Fibroblast of pulmonary artery (primary cell): ENCODE results near the gene SPTBN1.
"Not testable (repeated sequence)": the region's sequence is repeated elsewhere in the genome, so short reads cannot be mapped to it uniquely, and the experiment has no call there.

Source experiments
- DNase-seq: peaks from one replicate; pipeline ENCODE4 v3.0.0-alpha.2; 2010; ENCODE audit warnings: low read depth
- H3K4me3 ChIP-seq: replicated peaks from 2 replicates; pipeline ENCODE4 v1.5.1; 2011; ENCODE audit warnings: low read depth, mild to moderate bottlenecking, control low read depth, low read length, moderate library complexity
- CTCF ChIP-seq: IDR thresholded peaks from 2 replicates; pipeline ENCODE4 v1.5.1; 2011; ENCODE audit warnings: mild to moderate bottlenecking, control low read depth, low read length, inconsistent platforms; ENCODE audit errors: missing control alignments

The SPTBN1 gene

GRCh38 chr2:54523324-54523959 is 67.3 kb downstream of the SPTBN1 start:
- no peak for DNase-seq
- TF ChIP-seq CTCF, result no peak
- no peak overlapping the region for H3K4me3 ChIP-seq

- peak; percentile 67 for DNase-seq
- no peak overlapping the region for H3K4me3 ChIP-seq
Observed at GRCh38 chr2:54524226-54524991, 68.3 kb downstream of the SPTBN1 start.

GRCh38 chr2:54525321-54525720 is 69.2 kb downstream of the SPTBN1 start:
- no peak overlapping the region for H3K4me3 ChIP-seq
- DNase-seq, result no peak
- no peak for TF ChIP-seq CTCF

More at GRCh38 chr2:54524226-54524991, 68.3 kb downstream of the SPTBN1 start:
- TF ChIP-seq CTCF, result no peak

- no peak overlapping the region for H3K4me3 ChIP-seq
- TF ChIP-seq CTCF, result no peak
- DNase-seq, result no peak
Observed at GRCh38 chr2:54526226-54526879, 70.2 kb downstream of the SPTBN1 start.

GRCh38 chr2:54528311-54528955 is 72.3 kb downstream of the SPTBN1 start:
- TF ChIP-seq CTCF, result no peak
- H3K4me3 ChIP-seq, result no peak overlapping the region
- no peak for DNase-seq

- not testable (repeated sequence) for H3K4me3 ChIP-seq, DNase-seq
Observed at GRCh38 chr2:54529518-54529917, 73.4 kb downstream of the SPTBN1 start.

- DNase-seq, result no peak
- H3K4me3 ChIP-seq, result no peak overlapping the region
- TF ChIP-seq CTCF, result no peak
Observed at GRCh38 chr2:54529935-54530334, 73.8 kb downstream of the SPTBN1 start.
